Fibroblast of lung (primary cell): ENCODE measurements around the gene ADAP1. TPM values are rescaled to one million over a fixed set of nuclear protein-coding genes. Genes with fewer than 3 reads are reported as not detected.
A peak's percentile ranks its signal among the peaks of the same experiment; 100 is the strongest.
"Not testable (repeated sequence)": the region's sequence is repeated elsewhere in the genome, so short reads cannot be mapped to it uniquely, and the experiment has no call there.

ENCODE experiments used
- DNase-seq, 2 donors: peaks; one replicate each; pipeline versions ENCODE4 v3.0.0 to v3.0.0-alpha.2; 2010; ENCODE audit warnings: low read depth in 2 of 2
- H2AFZ ChIP-seq: 2 replicates; pipeline ENCODE4 v1.5.1; 2012; ENCODE audit warnings: low read length, control low read depth, inconsistent platforms
- H3K27ac ChIP-seq: 2 replicates; pipeline ENCODE4 v1.5.1; 2011; ENCODE audit warnings: low read length, control low read depth; ENCODE audit not compliant: insufficient read depth
- H3K27me3 ChIP-seq: 2 replicates; pipeline ENCODE4 v1.5.1; 2011; ENCODE audit warnings: mild to moderate bottlenecking, low read length; ENCODE audit not compliant: control insufficient read depth, insufficient read depth
- H3K36me3 ChIP-seq: 2 replicates; pipeline ENCODE4 v1.5.1; 2011; ENCODE audit warnings: low read length; ENCODE audit not compliant: control insufficient read depth, insufficient read depth
- H3K4me1 ChIP-seq: 2 replicates; pipeline ENCODE4 v1.5.1; 2011; ENCODE audit warnings: low read length; ENCODE audit not compliant: control insufficient read depth, insufficient read depth; ENCODE audit errors: extremely low read depth
- H3K4me2 ChIP-seq: 2 replicates; pipeline ENCODE4 v1.5.1; 2011; ENCODE audit warnings: low read length, control low read depth; ENCODE audit not compliant: insufficient read depth; ENCODE audit errors: extremely low read depth
- H3K4me3 ChIP-seq, 4 experiments: fragments of 200-600 bp in 1 of 4; sonication (generic) in 1 of 4; replicated peaks in 1 of 4; 2 replicates each; pipeline ENCODE4 v1.5.1; 2011 to 2016; ENCODE audit warnings: low read length in 4 of 4, low read depth in 3 of 4, mild to moderate bottlenecking in 3 of 4, control low read depth in 2 of 4, inconsistent platforms in 1 of 4, mixed read lengths in 1 of 4; ENCODE audit not compliant: insufficient read depth in 1 of 4; ENCODE audit errors: control extremely low read depth in 1 of 4
- H3K79me2 ChIP-seq: 2 replicates; pipeline ENCODE4 v1.5.1; 2012; ENCODE audit warnings: mild to moderate bottlenecking, low read length, inconsistent platforms; ENCODE audit not compliant: control insufficient read depth, insufficient read depth
- H3K9ac ChIP-seq: 2 replicates; pipeline ENCODE4 v1.5.1; 2011; ENCODE audit warnings: mild to moderate bottlenecking, low read length, control low read depth; ENCODE audit not compliant: insufficient read depth
- H3K9me3 ChIP-seq: 2 replicates; pipeline ENCODE4 v1.5.1; 2012; ENCODE audit warnings: low read depth, low read length; ENCODE audit not compliant: control insufficient read depth, insufficient read depth
- H4K20me1 ChIP-seq: 2 replicates; pipeline ENCODE4 v1.5.1; 2011; ENCODE audit warnings: low read length; ENCODE audit not compliant: control insufficient read depth, insufficient read depth; ENCODE audit errors: extremely low read depth
- CTCF ChIP-seq, 2 donors: IDR thresholded peaks in 1 of 2; conservative IDR thresholded peaks in 1 of 2; 1 replicate in 1 of 2; 2 replicates in 1 of 2; pipeline ENCODE4 v1.5.1; 2011 to 2012; ENCODE audit warnings: low read length in 2 of 2, control low read depth in 1 of 2, inconsistent platforms in 1 of 2, low read depth in 1 of 2, mild to moderate bottlenecking in 1 of 2
- EZH2 ChIP-seq: IDR thresholded peaks from 2 replicates; pipeline ENCODE4 v1.5.1; 2012; ENCODE audit warnings: low read length, control low read depth, mild to moderate bottlenecking; ENCODE audit errors: missing control alignments
- polyA plus RNA-seq, 2 donors: library from polyadenylated mRNA; depleted of rRNA in 1 of 2; stranded (reverse) in 1 of 2; unstranded in 1 of 2; fragments of >200 nt; gene quantifications; 2 replicates each; pipeline ENCODE4 v1.2.1, GENCODE V29; 2011 to 2012; ENCODE audit warnings: missing spikeins in 1 of 2
- total RNA-seq: library from RNA; depleted of rRNA; stranded (reverse); fragments of >200 nt; gene quantifications from 2 replicates; pipeline ENCODE4 v1.2.1, GENCODE V29; 2014

Gene ADAP1
- total and polyA plus RNA-seq, 2 donors (not counting 1 experiment from before 2014, with no cell fraction given) = 1.1 to 2.3 TPM

DNA sequence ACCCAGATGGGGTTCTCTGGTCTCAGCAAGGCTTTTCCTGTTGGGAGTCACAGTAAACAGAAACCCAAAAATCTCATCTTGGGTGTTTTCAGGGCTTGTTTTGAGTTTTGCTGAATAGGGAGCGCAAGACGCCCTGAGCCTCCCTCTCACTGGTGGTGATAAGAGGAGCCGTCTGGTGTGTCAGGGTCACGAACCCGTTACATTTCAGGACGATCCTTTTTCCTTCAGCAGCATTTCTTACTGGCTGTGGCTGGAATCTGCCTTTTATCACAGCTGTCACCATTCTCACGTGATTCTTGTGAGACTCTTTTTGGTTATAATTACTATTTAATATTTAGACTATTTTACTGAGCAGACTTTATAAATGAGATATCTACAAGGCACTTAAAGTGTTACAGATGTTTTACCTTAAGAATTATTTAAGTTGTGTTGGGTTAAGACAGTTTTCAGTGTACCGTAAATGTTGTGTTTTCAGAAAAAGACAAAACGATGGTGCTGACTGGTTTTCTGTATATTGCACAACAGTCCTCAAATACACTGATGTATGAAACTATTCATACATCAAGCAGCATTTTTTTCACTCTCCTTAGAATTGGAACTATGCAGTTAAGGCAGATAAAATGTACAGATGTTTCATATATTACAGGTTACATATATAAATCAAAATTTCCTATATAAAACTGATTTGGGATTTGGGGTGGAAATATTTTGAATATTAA is 80.3 kb downstream of the ADAP1 start:
- no peaks in the 10 kb centered on the region for H3K27me3 ChIP-seq
- no peak overlapping the region for H2AFZ ChIP-seq
- no peak overlapping the region for H3K27ac ChIP-seq
- no peaks in the 10 kb centered on the region for H3K9me3 ChIP-seq
- H3K36me3 ChIP-seq = peaks cover 17% of the 10 kb centered on the region
- TF ChIP-seq CTCF (conservative IDR thresholded peaks at IDR 0.05 in 1 of 2, IDR thresholded peaks at IDR 0.05 in 1 of 2; ENCODE audit: low read depth in 1 of 2, low read length in 2 of 2) (no peak), EZH2 (no peak)
- DNase-seq = no peak
- H3K79me2 ChIP-seq = peaks cover 25% of the 10 kb centered on the region
- H3K9ac ChIP-seq = no peak overlapping the region
- no peak overlapping the region for H3K4me3 ChIP-seq
- H4K20me1 ChIP-seq = no peaks in the 10 kb centered on the region
- no peak overlapping the region for H3K4me2 ChIP-seq
- no peaks in the 10 kb centered on the region for H3K4me1 ChIP-seq

DNA sequence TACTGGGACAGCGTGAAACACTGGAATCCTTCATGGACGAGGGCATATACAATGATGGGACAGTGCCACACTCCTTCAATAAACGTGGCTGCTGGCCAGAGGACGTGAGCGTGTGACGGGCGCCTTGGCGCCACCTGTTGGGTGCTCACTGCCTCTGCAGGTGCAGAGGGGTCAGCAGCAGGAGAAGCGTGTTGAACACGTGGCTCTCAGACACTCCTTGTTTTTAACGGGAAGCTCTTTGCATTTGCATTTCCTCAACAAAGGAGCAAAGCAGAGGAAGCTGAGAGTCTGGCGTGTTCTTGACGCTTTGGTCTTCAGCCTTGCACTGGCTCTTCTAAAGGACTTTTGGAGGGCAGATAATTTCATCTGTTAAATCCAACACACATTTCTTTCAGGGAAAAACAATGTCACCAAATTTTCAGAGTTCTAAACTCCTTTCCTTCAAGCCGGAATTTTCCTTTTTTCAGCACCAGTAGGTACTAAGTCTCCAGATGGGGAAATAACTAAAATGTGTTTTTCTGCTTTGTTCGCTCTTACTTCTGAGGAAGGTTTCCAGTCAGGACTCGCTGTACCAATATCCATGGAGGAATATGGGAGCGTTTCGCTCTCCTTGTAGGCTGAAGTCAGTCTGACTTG is 81.0 kb downstream of the ADAP1 start:
- Histone ChIP-seq H3K9me3 (no peaks in the 10 kb centered on the region), H3K36me3 (peaks cover 15% of the 10 kb centered on the region), H3K79me2 (peaks cover 22% of the 10 kb centered on the region), H3K27ac (no peak overlapping the region), H3K27me3 (no peaks in the 10 kb centered on the region), H3K4me1 (no peaks in the 10 kb centered on the region), H3K9ac (no peak overlapping the region), H3K4me3 (no peak overlapping the region), H4K20me1 (no peaks in the 10 kb centered on the region), H3K4me2 (no peak overlapping the region), H2AFZ (no peak overlapping the region)
- DNase-seq = peak; percentile 57 to 83
- TF ChIP-seq EZH2 (no peak), CTCF (conservative IDR thresholded peaks at IDR 0.05 in 1 of 2, IDR thresholded peaks at IDR 0.05 in 1 of 2; ENCODE audit: low read depth in 1 of 2, low read length in 2 of 2) (peak; percentile 78 to 98)

- H3K36me3 ChIP-seq = peaks cover 21% of the 10 kb centered on the region
- peaks cover 20% of the 10 kb centered on the region for H3K79me2 ChIP-seq
- H3K9me3 ChIP-seq, H3K9ac ChIP-seq, H3K27ac ChIP-seq, H3K4me1 ChIP-seq, DNase-seq, H4K20me1 ChIP-seq, H3K4me2 ChIP-seq, H2AFZ ChIP-seq, H3K4me3 ChIP-seq, H3K27me3 ChIP-seq: not testable (repeated sequence)
Measured at GRCh38 chr7:872685-873084, 81.8 kb downstream of the ADAP1 start.
